ENCODE data around the gene ERO1A. TPM values are rescaled to one million over a fixed set of nuclear protein-coding genes. Genes with fewer than 3 reads are reported as not detected.

The ERO1A gene
- total RNA-seq, 4 donors from 2014 or later: 20.3 to 34.3 (median 31.3) TPM

DNA sequence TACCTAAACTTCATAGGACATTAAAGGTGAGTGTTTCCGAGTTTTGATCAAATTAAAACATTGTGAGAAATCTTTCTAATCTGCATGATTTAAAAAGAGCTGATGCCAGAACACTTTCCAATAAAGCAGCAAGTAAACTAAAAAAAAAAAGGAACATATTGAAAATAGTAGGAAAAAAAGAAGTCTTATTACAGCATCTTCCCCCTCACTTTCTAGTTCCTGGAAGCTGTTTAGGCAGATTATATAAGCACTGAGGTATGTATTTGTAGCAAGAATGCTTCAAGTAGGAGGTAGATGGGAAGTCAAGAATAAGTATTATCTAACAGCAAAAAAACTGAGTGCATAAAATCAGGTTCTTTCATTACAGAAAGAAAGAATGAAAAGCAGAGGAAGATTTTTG, 45.8 kb downstream of the ERO1A start:
- Histone ChIP-seq H3K4me3 (no peak overlapping the region), H3K27ac (no peak overlapping the region), H3K4me1 (no peaks in the 10 kb centered on the region), H3K36me3 (peaks cover 0 to 42% (median 8%) of the 10 kb centered on the region in 3 donors), H3K9me3 (no peaks in the 10 kb centered on the region), H3K27me3 (no peaks in the 10 kb centered on the region)
- no peak for DNase-seq (ENCODE audit: low spot score in 2 of 2)
- 96% methylated on average over 1 of the region's 1 CpG for whole genome bisulfite sequencing, 2 donors
- TF ChIP-seq POLR2A (IDR thresholded peaks at IDR 0.05): no peak
- no peak for TF ChIP-seq CTCF (IDR thresholded peaks at IDR 0.05)
- no peak for TF ChIP-seq EP300 (IDR thresholded peaks at IDR 0.05)

- 96 to 98% methylated on average over 1 of the region's 1 CpG for WGBS, 2 donors
- Histone ChIP-seq H3K4me3 (no peak overlapping the region), H3K9me3 (peaks cover 0 to 12% (median 0%) of the 10 kb centered on the region in 4 donors), H3K27ac (no peak overlapping the region), H3K36me3 (peaks cover 2 to 55% (median 8%) of the 10 kb centered on the region in 3 donors), H3K4me1 (no peaks in the 10 kb centered on the region), H3K27me3 (no peaks in the 10 kb centered on the region)
- TF ChIP-seq POLR2A (IDR thresholded peaks at IDR 0.05) (no peak), CTCF (IDR thresholded peaks at IDR 0.05) (no peak), EP300 (IDR thresholded peaks at IDR 0.05) (no peak)
- no peak for DNase-seq (ENCODE audit: low spot score in 2 of 2)
Measured at GRCh38 chr14:52641745-52642144, 53.6 kb downstream of the ERO1A start.

DNA sequence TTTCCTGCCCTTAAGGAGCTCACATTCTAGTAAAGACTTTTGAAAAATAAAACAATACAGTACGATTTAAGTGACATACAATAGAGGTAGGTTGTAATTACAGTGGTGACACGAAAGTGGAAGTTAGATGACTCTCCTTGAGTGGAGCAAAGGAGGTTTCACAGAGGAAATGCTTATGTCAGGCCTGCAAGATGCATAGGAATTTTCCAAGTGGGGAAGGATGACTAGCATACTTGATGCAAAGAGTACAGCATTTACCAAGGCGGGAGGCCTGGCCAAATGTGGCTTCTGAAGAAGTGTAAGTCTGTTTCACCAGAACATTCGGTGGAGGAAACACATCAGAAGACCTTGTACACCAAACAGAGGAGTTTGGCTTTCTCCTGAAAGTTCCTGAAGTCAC, 55.2 kb downstream of the ERO1A start:
- Histone ChIP-seq H3K4me3 (no peak overlapping the region), H3K4me1 (no peaks in the 10 kb centered on the region), H3K36me3 (peaks cover 0 to 43% (median 2%) of the 10 kb centered on the region in 3 donors), H3K27me3 (no peaks in the 10 kb centered on the region), H3K9me3 (peaks cover 0 to 12% (median 0%) of the 10 kb centered on the region in 4 donors), H3K27ac (no peak overlapping the region)
- no peak for DNase-seq (ENCODE audit: low spot score in 2 of 2)
- WGBS, 2 donors: 92 to 98% methylated on average over 4 of the region's 4 CpGs
- TF ChIP-seq EP300 (IDR thresholded peaks at IDR 0.05) (no peak), POLR2A (IDR thresholded peaks at IDR 0.05) (no peak), CTCF (IDR thresholded peaks at IDR 0.05) (no peak)

- no peak for TF ChIP-seq EP300 (IDR thresholded peaks at IDR 0.05)
- no peak for TF ChIP-seq CTCF (IDR thresholded peaks at IDR 0.05)
- TF ChIP-seq POLR2A (IDR thresholded peaks at IDR 0.05): no peak
- no peak for DNase-seq (ENCODE audit: low spot score in 2 of 2)
- 90 to 98% methylated on average over 1 of the region's 1 CpG for WGBS, 2 donors
Measured at GRCh38 chr14:52619687-52620086, 75.7 kb downstream of the ERO1A start.

DNA sequence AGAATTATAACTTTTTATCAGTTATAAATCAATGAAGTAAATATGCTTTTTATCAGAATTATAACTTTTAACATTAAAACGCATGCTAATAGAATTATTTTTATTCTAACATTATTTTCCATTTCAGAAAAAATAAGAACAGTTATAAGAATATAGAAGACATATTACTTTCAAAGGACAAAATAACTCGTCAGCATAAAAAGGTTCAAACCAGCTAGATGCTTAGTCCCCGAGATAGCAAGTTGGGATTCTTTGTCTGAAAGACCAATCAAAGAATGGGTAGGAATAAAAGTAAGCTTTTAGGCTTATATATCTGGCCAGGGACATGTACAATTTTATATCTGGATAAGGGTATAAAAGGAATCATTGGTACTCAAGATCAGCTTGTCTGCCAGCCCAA, 76.8 kb downstream of the ERO1A start:
- Histone ChIP-seq H3K27ac (no peak overlapping the region), H3K4me1 (no peaks in the 10 kb centered on the region), H3K27me3 (no peaks in the 10 kb centered on the region), H3K9me3 (no peaks in the 10 kb centered on the region), H3K4me3 (no peak overlapping the region), H3K36me3 (no peaks in the 10 kb centered on the region)
- WGBS, 2 donors: 91 to 98% methylated on average over 3 of the region's 3 CpGs
- DNase-seq (ENCODE audit: low spot score in 2 of 2): no peak
- TF ChIP-seq EP300 (IDR thresholded peaks at IDR 0.05): no peak
- TF ChIP-seq CTCF (IDR thresholded peaks at IDR 0.05): no peak
- TF ChIP-seq POLR2A (IDR thresholded peaks at IDR 0.05): no peak

More at GRCh38 chr14:52619687-52620086, 75.7 kb downstream of the ERO1A start:
- H3K27me3 ChIP-seq: no peaks in the 10 kb centered on the region
- no peaks in the 10 kb centered on the region for H3K4me1 ChIP-seq
- no peak overlapping the region for H3K27ac ChIP-seq
- H3K4me3 ChIP-seq: no peak overlapping the region
- H3K9me3 ChIP-seq: no peaks in the 10 kb centered on the region
- H3K36me3 ChIP-seq: no peaks in the 10 kb centered on the region

All from tibial nerve (tissue), 4 donors.